Sigmoid colon (tissue), 7 donors: ENCODE measurements around the gene UQCRQ. TPM values are rescaled to one million over a fixed set of nuclear protein-coding genes. Genes with fewer than 3 reads are reported as not detected.

Experiments used
- DNase-seq: peaks from one replicate; pipeline ENCODE4 v3.0.0-alpha.2; 2019
- H3K27ac ChIP-seq, 4 donors: fragments of 200-600 bp; sonication (generic); one replicate each; pipeline ENCODE4 v1.5.1; 2016 to 2019; ENCODE audit warnings: mild to moderate bottlenecking in 1 of 4
- H3K27me3 ChIP-seq, 3 donors: fragments of 200-600 bp; sonication (generic); one replicate each; pipeline ENCODE4 v1.5.1; 2019; ENCODE audit warnings: mild to moderate bottlenecking in 1 of 3
- H3K36me3 ChIP-seq, 4 donors: fragments of 200-600 bp; sonication (generic); one replicate each; pipeline ENCODE4 v1.5.1; 2016 to 2019
- H3K4me1 ChIP-seq, 4 donors: fragments of 200-600 bp; sonication (generic); one replicate each; pipeline ENCODE4 v1.5.1; 2017 to 2019
- H3K4me3 ChIP-seq, 4 donors: fragments of 200-600 bp; sonication (generic); one replicate each; pipeline ENCODE4 v1.5.1; 2017 to 2019; ENCODE audit warnings: mild to moderate bottlenecking in 2 of 4, moderate library complexity in 1 of 4
- H3K9me3 ChIP-seq, 4 donors: fragments of 200-600 bp in 3 of 4; sonication (generic) in 3 of 4; one replicate each; pipeline versions ENCODE4 v1.5.1 to v1.6.1; 2013 to 2019
- EP300 ChIP-seq, 4 donors: sonication (generic); formaldehyde crosslinking; IDR thresholded peaks; one replicate each; pipeline ENCODE4 v1.6.1; 2017; ENCODE audit warnings: antibody characterized with exemption in 4 of 4
- POLR2A ChIP-seq, 2 donors: fragments of 450-650 bp; IDR thresholded peaks; one replicate each; pipeline ENCODE4 v1.6.1; 2016; ENCODE audit warnings: antibody characterized with exemption in 2 of 2, mild to moderate bottlenecking in 2 of 2, moderate library complexity in 2 of 2
- POLR2AphosphoS5 ChIP-seq, 4 donors: sonication (generic); formaldehyde crosslinking; IDR thresholded peaks; one replicate each; pipeline ENCODE4 v1.6.1; 2017; ENCODE audit warnings: antibody characterized with exemption in 4 of 4
- WGBS, 2 donors: extraction: QIAGEN DNeasy Blood & Tissue Kit; methylation state at CpG; one replicate each; pipeline ENCODE4 v1.1.7; 2013; 5-methylcytosine and 5-hydroxymethylcytosine counted together
- intact Hi-C: fragments of 100-400 bp; cut with DNase I; formaldehyde crosslinking; loops from one replicate; pipeline ENCODE4 v1.15.1; 2023
- polyA plus RNA-seq, 3 donors: library from polyadenylated mRNA; stranded (reverse); fragments of 200-250 nt; gene quantifications; one replicate each; pipeline ENCODE4 v1.2.3, GENCODE V29; 2013
- total RNA-seq, 4 donors: library from RNA; depleted of rRNA; stranded (reverse); fragments of >200 nt; gene quantifications; one replicate each; pipeline ENCODE4 v1.1.0, GENCODE V29; 2016
- TF ChIP-seq, protein P1 (sequence below), 4 experiments: fragments of 450-650 bp in 3 of 4; fragments of 200-600 bp in 1 of 4; IDR thresholded peaks; one replicate each; pipeline ENCODE4 v1.5.1; 2016 to 2019; ENCODE audit warnings: antibody characterized with exemption in 4 of 4, mild to moderate bottlenecking in 3 of 4, moderate library complexity in 2 of 4
- donor health status: healthy with polysubstance abuse.
- donor health status: Bipolar disorder and iron deficiency.
- donor health status: healthy.

UQCRQ gene
- total and polyA plus RNA-seq, 7 donors, result 113 to 936 (median 230) TPM

DNA sequence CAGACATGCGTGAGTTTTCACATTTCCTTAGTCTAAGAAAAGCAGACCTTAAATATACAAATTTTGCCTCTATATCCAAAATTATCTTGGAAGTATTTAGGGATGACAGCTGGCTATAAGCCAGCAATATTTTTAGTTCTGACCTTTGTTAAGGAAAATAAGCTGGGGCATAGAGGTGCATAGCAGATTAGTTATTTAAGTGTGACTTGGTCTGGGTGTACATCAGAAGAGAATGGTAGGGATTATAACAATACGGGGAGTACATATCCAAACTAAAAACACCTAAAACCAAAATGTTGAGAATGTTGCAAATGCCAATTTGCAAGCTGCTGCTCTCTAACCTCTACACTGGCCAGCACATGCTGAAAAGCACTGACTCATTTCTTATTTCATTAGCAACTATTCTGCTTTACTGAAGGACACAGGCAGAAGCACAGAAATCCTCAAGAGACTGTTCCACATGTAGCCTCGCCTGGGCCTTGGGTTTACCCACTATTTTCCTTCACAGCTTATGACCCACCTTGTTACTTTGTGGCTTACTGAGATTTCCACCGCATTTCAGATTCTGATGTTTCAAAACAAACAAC lies 29.4 kb downstream of the UQCRQ start:
- no peak for TF ChIP-seq POLR2AphosphoS5 (IDR thresholded peaks at IDR 0.05)
- no peak for TF ChIP-seq POLR2A (IDR thresholded peaks at IDR 0.05)
- TF ChIP-seq, protein P1, sequence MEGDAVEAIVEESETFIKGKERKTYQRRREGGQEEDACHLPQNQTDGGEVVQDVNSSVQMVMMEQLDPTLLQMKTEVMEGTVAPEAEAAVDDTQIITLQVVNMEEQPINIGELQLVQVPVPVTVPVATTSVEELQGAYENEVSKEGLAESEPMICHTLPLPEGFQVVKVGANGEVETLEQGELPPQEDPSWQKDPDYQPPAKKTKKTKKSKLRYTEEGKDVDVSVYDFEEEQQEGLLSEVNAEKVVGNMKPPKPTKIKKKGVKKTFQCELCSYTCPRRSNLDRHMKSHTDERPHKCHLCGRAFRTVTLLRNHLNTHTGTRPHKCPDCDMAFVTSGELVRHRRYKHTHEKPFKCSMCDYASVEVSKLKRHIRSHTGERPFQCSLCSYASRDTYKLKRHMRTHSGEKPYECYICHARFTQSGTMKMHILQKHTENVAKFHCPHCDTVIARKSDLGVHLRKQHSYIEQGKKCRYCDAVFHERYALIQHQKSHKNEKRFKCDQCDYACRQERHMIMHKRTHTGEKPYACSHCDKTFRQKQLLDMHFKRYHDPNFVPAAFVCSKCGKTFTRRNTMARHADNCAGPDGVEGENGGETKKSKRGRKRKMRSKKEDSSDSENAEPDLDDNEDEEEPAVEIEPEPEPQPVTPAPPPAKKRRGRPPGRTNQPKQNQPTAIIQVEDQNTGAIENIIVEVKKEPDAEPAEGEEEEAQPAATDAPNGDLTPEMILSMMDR (IDR thresholded peaks at IDR 0.05), result no peak
- no peak for TF ChIP-seq EP300 (IDR thresholded peaks at IDR 0.05)
- Histone ChIP-seq H3K36me3 (peaks cover 18 to 84% (median 48%) of the 10 kb centered on the region in 4 donors), H3K4me1 (no peaks in the 10 kb centered on the region), H3K27me3 (no peaks in the 10 kb centered on the region), H3K4me3 (no peak overlapping the region), H3K9me3 (no peaks in the 10 kb centered on the region), H3K27ac (no peak overlapping the region)
- 94 to 95% methylated on average over 4 of the region's 4 CpGs for WGBS, 2 donors
- intact Hi-C loops, result no loop called here
- no peak for DNase-seq

- Histone ChIP-seq H3K27ac (no peak overlapping the region), H3K36me3 (peaks cover 18 to 78% (median 43%) of the 10 kb centered on the region in 4 donors), H3K4me3 (no peak overlapping the region), H3K27me3 (no peaks in the 10 kb centered on the region), H3K9me3 (no peaks in the 10 kb centered on the region), H3K4me1 (no peaks in the 10 kb centered on the region)
- 78 to 84% methylated on average over 7 of the region's 7 CpGs for WGBS, 2 donors
- TF ChIP-seq EP300 (IDR thresholded peaks at IDR 0.05) (no peak), POLR2A (IDR thresholded peaks at IDR 0.05) (no peak), POLR2AphosphoS5 (IDR thresholded peaks at IDR 0.05) (no peak)
- TF ChIP-seq, protein P1 (IDR thresholded peaks at IDR 0.05), result no peak
- intact Hi-C loops, result no loop called here
- DNase-seq, result no peak
Measured at GRCh38 chr5:132896685-132897084, 30.2 kb downstream of the UQCRQ start.

GRCh38 chr5:132898094-132898493 lies 31.7 kb downstream of the UQCRQ start:
- H3K9me3 ChIP-seq, result no peaks in the 10 kb centered on the region
- H3K4me1 ChIP-seq, result no peaks in the 10 kb centered on the region
- TF ChIP-seq EP300 (IDR thresholded peaks at IDR 0.05), result no peak
- no peak for TF ChIP-seq POLR2A (IDR thresholded peaks at IDR 0.05)
- no peak for TF ChIP-seq POLR2AphosphoS5 (IDR thresholded peaks at IDR 0.05)
- TF ChIP-seq, protein P1 (IDR thresholded peaks at IDR 0.05), result no peak
- WGBS, 2 donors, result 67 to 74% methylated on average over 3 of the region's 3 CpGs
- H3K36me3 ChIP-seq, result peaks cover 18 to 75% (median 34%) of the 10 kb centered on the region in 4 donors
- no peak for DNase-seq
- no peak overlapping the region for H3K4me3 ChIP-seq
- H3K27me3 ChIP-seq, result no peaks in the 10 kb centered on the region
- intact Hi-C loops, result no loop called here
- no peak overlapping the region for H3K27ac ChIP-seq

- DNase-seq, result no peak
- 74 to 84% methylated on average over 4 of the region's 4 CpGs for WGBS, 2 donors
- H3K4me3 ChIP-seq, result no peak overlapping the region
- intact Hi-C loops, result no loop called here
- no peak overlapping the region for H3K27ac ChIP-seq
- TF ChIP-seq POLR2A (IDR thresholded peaks at IDR 0.05), result no peak
- TF ChIP-seq POLR2AphosphoS5 (IDR thresholded peaks at IDR 0.05), result no peak
- no peak for TF ChIP-seq EP300 (IDR thresholded peaks at IDR 0.05)
- TF ChIP-seq, protein P1 (IDR thresholded peaks at IDR 0.05), result no peak
- H3K27me3 ChIP-seq, result no peaks in the 10 kb centered on the region
- H3K36me3 ChIP-seq, result peaks cover 8 to 45% (median 24%) of the 10 kb centered on the region in 4 donors
- peaks cover 0 to 3% (median 0%) of the 10 kb centered on the region in 4 donors for H3K4me1 ChIP-seq
- no peaks in the 10 kb centered on the region for H3K9me3 ChIP-seq
Measured at GRCh38 chr5:132901036-132901435, 34.6 kb downstream of the UQCRQ start.

DNA sequence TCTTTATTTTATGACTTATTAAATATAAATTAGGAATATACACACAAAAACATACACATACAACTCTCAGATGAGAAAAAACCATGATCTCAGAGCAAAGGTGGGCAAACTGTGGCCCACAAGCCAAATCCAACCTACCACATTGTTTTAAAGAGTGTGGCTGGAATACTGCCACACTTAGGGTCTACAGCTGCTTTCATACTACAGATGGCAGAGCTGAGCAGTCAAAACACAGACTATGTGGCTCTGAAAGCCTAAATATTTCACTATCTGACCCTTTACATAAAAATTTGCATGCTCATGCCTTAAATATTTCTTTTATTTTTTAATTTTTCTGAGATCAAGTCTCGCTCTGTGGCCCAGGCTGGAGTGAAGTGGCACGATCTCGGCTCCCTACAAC lies 35.3 kb downstream of the UQCRQ start:
- intact Hi-C loops, result no loop called here
- Histone ChIP-seq H3K4me1 (peaks cover 0 to 3% (median 1%) of the 10 kb centered on the region in 4 donors), H3K36me3 (peaks cover 2 to 38% (median 18%) of the 10 kb centered on the region in 4 donors), H3K27me3 (no peaks in the 10 kb centered on the region), H3K9me3 (no peaks in the 10 kb centered on the region), H3K4me3 (no peak overlapping the region), H3K27ac (no peak overlapping the region)
- TF ChIP-seq EP300 (IDR thresholded peaks at IDR 0.05), result no peak
- TF ChIP-seq, protein P1 (IDR thresholded peaks at IDR 0.05), result no peak
- TF ChIP-seq POLR2AphosphoS5 (IDR thresholded peaks at IDR 0.05), result no peak
- TF ChIP-seq POLR2A (IDR thresholded peaks at IDR 0.05), result no peak
- DNase-seq, result no peak
- 96 to 97% methylated on average over 3 of the region's 3 CpGs for WGBS, 2 donors
